Tibial artery (tissue), 4 donors: Measurements from ENCODE around the gene NGLY1.

Source experiments
- DNase-seq, 2 donors: peaks; one replicate each; pipeline ENCODE4 v3.0.0-alpha.2; 2019
- H3K27ac ChIP-seq, 2 donors: fragments of 200-600 bp; sonication (generic) in 1 of 2; 1 replicate in 1 of 2; 2 replicates in 1 of 2; pipeline ENCODE4 v1.5.1; 2018 to 2019; ENCODE audit warnings: mild to moderate bottlenecking in 1 of 2
- H3K27me3 ChIP-seq, 2 donors: fragments of 200-600 bp; sonication (generic) in 1 of 2; one replicate each; pipeline versions ENCODE4 v1.5.1 to v1.6.0; 2016 to 2019
- H3K36me3 ChIP-seq, 3 donors: fragments of 200-600 bp; sonication (generic) in 2 of 3; one replicate each; pipeline ENCODE4 v1.5.1; 2016 to 2019; ENCODE audit warnings: mild to moderate bottlenecking in 2 of 3
- H3K4me1 ChIP-seq, 4 donors: fragments of 200-600 bp; sonication (generic) in 2 of 4; 1 replicate in 3 of 4; 2 replicates in 1 of 4; pipeline ENCODE4 v1.5.1; 2016 to 2019
- H3K4me3 ChIP-seq, 2 donors: fragments of 200-600 bp; sonication (generic) in 1 of 2; 1 replicate in 1 of 2; 2 replicates in 1 of 2; pipeline ENCODE4 v1.5.1; 2018 to 2019; ENCODE audit warnings: mild to moderate bottlenecking in 2 of 2
- H3K9me3 ChIP-seq, 3 donors: fragments of 200-600 bp; sonication (generic) in 1 of 3; one replicate each; pipeline ENCODE4 v1.5.1; 2016 to 2019
- CTCF ChIP-seq, 2 experiments: fragments of 200-600 bp in 1 of 2; fragments of 450-650 bp in 1 of 2; IDR thresholded peaks; one replicate each; pipeline ENCODE4 v1.5.1; 2017 to 2019; ENCODE audit warnings: antibody characterized with exemption in 2 of 2, mild to moderate bottlenecking in 1 of 2, moderate library complexity in 1 of 2
- intact Hi-C: fragments of 100-400 bp; cut with DNase I; formaldehyde crosslinking; loops from one replicate; pipeline ENCODE4 v1.15.0; 2023; ENCODE audit warnings: low total_unique reads

Gene NGLY1

GRCh38 chr3:25817107-25817506 is 33.9 kb upstream of the NGLY1 start:
- Histone ChIP-seq H3K4me1 (no peaks in the 10 kb centered on the region), H3K27ac (no peak overlapping the region), H3K9me3 (no peaks in the 10 kb centered on the region), H3K4me3 (no peak overlapping the region), H3K36me3 (no peaks in the 10 kb centered on the region), H3K27me3 (no peaks in the 10 kb centered on the region)
- no peak for TF ChIP-seq CTCF (IDR thresholded peaks at IDR 0.05)
- no peak for DNase-seq
- intact Hi-C loops = no loop called here

DNA sequence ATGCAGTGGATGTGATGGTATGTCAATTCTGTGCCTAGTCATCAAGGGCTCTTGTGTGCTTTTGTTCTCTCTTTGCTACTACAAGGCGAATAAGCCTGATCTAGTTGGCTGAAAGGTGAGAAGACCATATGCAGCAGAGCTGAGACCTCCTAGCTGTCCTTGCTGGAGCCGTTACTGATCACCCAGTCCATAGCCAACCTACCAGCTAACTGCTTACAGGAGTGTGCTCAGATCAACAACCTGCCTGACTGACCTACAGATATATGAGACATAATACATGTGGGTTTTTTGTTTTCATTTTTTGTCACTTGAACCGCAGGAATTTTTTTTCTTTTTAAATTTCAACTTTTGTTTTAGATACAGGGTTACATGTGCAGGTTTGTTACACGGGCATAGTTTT is 29.4 kb upstream of the NGLY1 start:
- no peak for DNase-seq
- Histone ChIP-seq H3K9me3 (no peaks in the 10 kb centered on the region), H3K4me3 (no peak overlapping the region), H3K27ac (no peak overlapping the region), H3K4me1 (no peaks in the 10 kb centered on the region), H3K27me3 (no peaks in the 10 kb centered on the region), H3K36me3 (no peaks in the 10 kb centered on the region)
- TF ChIP-seq CTCF (IDR thresholded peaks at IDR 0.05) = no peak
- intact Hi-C loops = no loop called here

GRCh38 chr3:25804676-25805075 is 21.4 kb upstream of the NGLY1 start:
- Histone ChIP-seq H3K4me3 (no peak overlapping the region), H3K4me1 (no peaks in the 10 kb centered on the region), H3K36me3 (no peaks in the 10 kb centered on the region), H3K27ac (no peak overlapping the region), H3K9me3 (no peaks in the 10 kb centered on the region), H3K27me3 (peaks cover 0 to 4% of the 10 kb centered on the region in 2 donors)
- DNase-seq = no peak
- TF ChIP-seq CTCF (IDR thresholded peaks at IDR 0.05) = no peak
- intact Hi-C loops = no loop called here

- H3K4me3 ChIP-seq = no peak overlapping the region
- DNase-seq = no peak
- no peak overlapping the region for H3K27ac ChIP-seq
- H3K36me3 ChIP-seq = no peaks in the 10 kb centered on the region
- no peaks in the 10 kb centered on the region for H3K9me3 ChIP-seq
- TF ChIP-seq CTCF (IDR thresholded peaks at IDR 0.05) = no peak
- H3K4me1 ChIP-seq = no peaks in the 10 kb centered on the region
- H3K27me3 ChIP-seq = peaks cover 0 to 4% of the 10 kb centered on the region in 2 donors
- intact Hi-C loops = no loop called here
Measured at GRCh38 chr3:25803833-25804232, 20.6 kb upstream of the NGLY1 start.

DNA sequence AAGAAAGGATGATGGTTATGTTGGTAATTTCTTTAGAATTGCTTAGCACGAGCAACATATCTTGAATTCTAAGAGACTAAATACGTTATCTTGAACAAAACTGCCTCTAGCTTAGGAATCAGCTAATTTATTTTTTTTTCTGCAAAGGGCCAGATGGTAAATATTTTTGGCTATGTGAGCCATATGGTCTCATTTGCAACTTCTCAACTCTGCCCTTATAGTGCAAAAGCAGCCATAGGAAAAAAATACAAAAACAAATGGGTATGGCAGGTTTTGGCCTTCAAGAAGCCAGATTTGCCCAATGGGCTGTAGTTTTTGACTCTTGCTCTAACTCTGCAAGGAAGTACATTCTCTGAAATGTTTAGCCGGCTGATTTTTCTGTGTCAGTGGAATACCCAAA is 18.5 kb upstream of the NGLY1 start:
- no peaks in the 10 kb centered on the region for H3K9me3 ChIP-seq
- intact Hi-C loops = no loop called here
- no peak for DNase-seq
- no peaks in the 10 kb centered on the region for H3K4me1 ChIP-seq
- H3K36me3 ChIP-seq = no peaks in the 10 kb centered on the region
- H3K27me3 ChIP-seq = no peaks in the 10 kb centered on the region
- H3K4me3 ChIP-seq = no peak overlapping the region
- H3K27ac ChIP-seq = no peak overlapping the region
- no peak for TF ChIP-seq CTCF (IDR thresholded peaks at IDR 0.05)
